ENCODE measurements around the gene IL1RAPL2.

DNA sequence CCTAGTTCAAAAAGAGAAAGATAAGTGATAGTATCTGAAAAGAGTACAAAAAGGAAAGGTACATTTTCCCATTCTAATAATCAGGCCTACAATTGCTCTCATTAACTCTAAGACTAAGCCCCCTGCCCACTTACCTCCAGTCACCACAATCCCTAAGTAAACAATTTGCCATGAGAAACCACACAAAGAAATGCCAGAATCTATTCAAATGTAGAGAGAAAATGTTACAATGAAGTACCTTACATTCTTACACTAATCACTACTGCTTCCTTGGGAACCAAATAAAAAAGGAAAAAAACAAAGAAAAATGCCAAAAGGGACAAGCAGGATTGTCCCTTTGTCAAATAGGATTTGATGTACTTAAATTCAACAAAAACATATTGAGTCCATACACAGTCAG, 1068.2 kb downstream of the IL1RAPL2 start:
- TF ChIP-seq YY1 (IDR thresholded peaks at IDR 0.05; ENCODE audit: low read depth) = no peak
- no peak for TF ChIP-seq FOXM1 (IDR thresholded peaks at IDR 0.05; ENCODE audit: borderline replicate concordance, low read depth)
- no peak for TF ChIP-seq EGR1 (IDR thresholded peaks at IDR 0.05)
- no peak for TF ChIP-seq TCF12 (IDR thresholded peaks at IDR 0.05; ENCODE audit: low read depth)
